Parathyroid adenoma (tissue), 2 donors: ENCODE results near the gene MVP.
A peak's percentile ranks its signal among the peaks of the same experiment; 100 is the strongest.

Experiments used
- H2AFZ ChIP-seq: fragments of 300-600 bp; sonication (generic); one replicate; pipeline ENCODE4 v1.7.0; 2017; ENCODE audit warnings: antibody characterized with exemption, mild to moderate bottlenecking
- H3K27ac ChIP-seq: fragments of 300-600 bp; sonication (generic); one replicate; pipeline ENCODE4 v1.7.0; 2017
- H3K27me3 ChIP-seq: fragments of 300-600 bp; sonication (generic); one replicate; pipeline ENCODE4 v1.7.0; 2017; ENCODE audit warnings: low read length; ENCODE audit not compliant: control insufficient read depth, insufficient read depth
- H3K36me3 ChIP-seq: fragments of 300-600 bp; sonication (generic); one replicate; pipeline ENCODE4 v1.7.0; 2017; ENCODE audit warnings: low read length; ENCODE audit not compliant: control insufficient read depth, insufficient read depth
- H3K4me1 ChIP-seq: fragments of 300-600 bp; sonication (generic); one replicate; pipeline ENCODE4 v1.7.0; 2017; ENCODE audit warnings: control low read depth
- H3K4me2 ChIP-seq: fragments of 300-600 bp; sonication (generic); one replicate; pipeline ENCODE4 v1.7.0; 2017; ENCODE audit warnings: low read length
- H3K4me3 ChIP-seq: fragments of 300-600 bp; sonication (generic); one replicate; pipeline ENCODE4 v1.7.0; 2017; ENCODE audit warnings: low read depth, low read length
- H3K79me2 ChIP-seq: fragments of 300-600 bp; sonication (generic); one replicate; pipeline ENCODE4 v1.7.0; 2017; ENCODE audit warnings: control low read depth
- H3K9ac ChIP-seq: fragments of 300-600 bp; sonication (generic); one replicate; pipeline ENCODE4 v1.7.0; 2017; ENCODE audit warnings: mild to moderate bottlenecking
- H3K9me3 ChIP-seq: fragments of 300-600 bp; sonication (generic); one replicate; pipeline ENCODE4 v1.7.0; 2017; ENCODE audit warnings: low read length; ENCODE audit not compliant: control insufficient read depth
- CTCF ChIP-seq: fragments of 300-600 bp; sonication (generic); IDR thresholded peaks from one replicate; pipeline ENCODE4 v1.7.0; 2017; ENCODE audit warnings: antibody characterized with exemption, mild to moderate bottlenecking
- donor health status: primary hyperparathyroidism.

The MVP gene

GRCh38 chr16:29814592-29814991 lies 5.7 kb upstream of the MVP start:
- H3K27ac ChIP-seq, result no peak overlapping the region
- no peak overlapping the region for H2AFZ ChIP-seq
- TF ChIP-seq CTCF, result no peak
- H3K9ac ChIP-seq, result no peak overlapping the region
- H3K4me2 ChIP-seq, result peak overlapping the region; percentile 80
- no peaks in the 10 kb centered on the region for H3K27me3 ChIP-seq
- H3K36me3 ChIP-seq, result no peaks in the 10 kb centered on the region
- peaks cover 17% of the 10 kb centered on the region for H3K79me2 ChIP-seq
- H3K4me1 ChIP-seq, result peaks cover 21% of the 10 kb centered on the region
- H3K4me3 ChIP-seq, result peak overlapping the region; percentile 46
- no peaks in the 10 kb centered on the region for H3K9me3 ChIP-seq

- H3K4me1 ChIP-seq, result peaks cover 21% of the 10 kb centered on the region
Observed at GRCh38 chr16:29815032-29815721, 5.1 kb upstream of the MVP start.

GRCh38 chr16:29815793-29816693 lies 4.2 kb upstream of the MVP start, which contains the start of gene PAGR1:
Gene PAGR1, plus strand, starts transcription at chr16:29816152. Its CDS starts 374 bp downstream, at chr16:29816526.
- Histone ChIP-seq H3K4me3 (peak within 1 kb of the TSS; percentile 89), H3K27ac (peak within 1 kb of the TSS; percentile 95), H3K27me3 (no peaks in the 10 kb centered on the region), H3K9me3 (no peaks in the 10 kb centered on the region), H3K79me2 (peaks cover 17% of the 10 kb centered on the region), H3K9ac (peak within 1 kb of the TSS; percentile 47), H3K4me2 (peak within 1 kb of the TSS; percentile 89), H3K4me1 (peaks cover 13% of the 10 kb centered on the region), H2AFZ (peak within 1 kb of the TSS; percentile 96), H3K36me3 (no peaks in the 10 kb centered on the region)
- TF ChIP-seq CTCF, result peak; percentile 93

More at GRCh38 chr16:29815032-29815721, 5.1 kb upstream of the MVP start:
- Histone ChIP-seq H3K9ac (no peak overlapping the region), H3K27ac (peak overlapping the region; percentile 95), H3K79me2 (peaks cover 17% of the 10 kb centered on the region), H3K36me3 (no peaks in the 10 kb centered on the region), H3K27me3 (no peaks in the 10 kb centered on the region), H3K9me3 (no peaks in the 10 kb centered on the region), H3K4me3 (peak overlapping the region; percentile 46), H3K4me2 (peak overlapping the region; percentile 80), H2AFZ (peak overlapping the region; percentile 77)
- no peak for TF ChIP-seq CTCF

DNA sequence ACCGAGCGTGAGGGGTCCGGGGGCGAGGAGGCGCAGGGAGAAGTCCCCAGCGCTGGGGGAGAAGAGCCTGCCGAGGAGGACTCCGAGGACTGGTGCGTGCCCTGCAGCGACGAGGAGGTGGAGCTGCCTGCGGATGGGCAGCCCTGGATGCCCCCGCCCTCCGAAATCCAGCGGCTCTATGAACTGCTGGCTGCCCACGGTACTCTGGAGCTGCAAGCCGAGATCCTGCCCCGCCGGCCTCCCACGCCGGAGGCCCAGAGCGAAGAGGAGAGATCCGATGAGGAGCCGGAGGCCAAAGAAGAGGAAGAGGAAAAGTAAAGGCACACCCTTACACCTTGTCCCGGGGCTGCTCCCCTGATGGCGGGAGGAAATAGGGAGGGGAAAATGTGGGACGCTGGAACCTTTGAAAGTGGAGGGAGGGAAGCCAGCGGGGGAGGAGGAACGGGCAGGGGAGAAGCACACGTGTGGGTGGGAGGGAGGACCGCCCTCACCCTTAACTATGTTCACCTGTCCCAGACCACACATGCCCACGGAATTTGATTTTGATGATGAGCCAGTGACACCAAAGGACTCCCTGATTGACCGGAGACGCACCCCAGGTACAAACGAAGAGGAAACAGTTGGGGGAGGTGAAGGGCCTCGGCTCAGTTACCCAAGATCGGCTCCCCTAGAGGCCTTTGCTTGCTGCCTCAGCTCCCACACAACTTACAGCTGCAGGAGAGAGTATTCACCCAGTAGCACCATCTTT lies 3.4 kb upstream of the MVP start:
- H3K27ac ChIP-seq, result peak overlapping the region; percentile 95
- peaks cover 18% of the 10 kb centered on the region for H3K4me1 ChIP-seq
- H3K9ac ChIP-seq, result peak overlapping the region; percentile 47
- no peaks in the 10 kb centered on the region for H3K9me3 ChIP-seq
- no peaks in the 10 kb centered on the region for H3K27me3 ChIP-seq
- H3K4me3 ChIP-seq, result peak overlapping the region; percentile 89
- TF ChIP-seq CTCF, result no peak
- peak overlapping the region; percentile 89 for H3K4me2 ChIP-seq
- H3K36me3 ChIP-seq, result no peaks in the 10 kb centered on the region
- H2AFZ ChIP-seq, result peak overlapping the region; percentile 96
- H3K79me2 ChIP-seq, result peaks cover 17% of the 10 kb centered on the region
